Measurements from ENCODE around the gene TENT5A. TPM values are rescaled to one million over a fixed set of nuclear protein-coding genes. Genes with fewer than 3 reads are reported as not detected.

Gene TENT5A
- total RNA-seq, 1 donor from 2014 or later, result 2.3 TPM

DNA sequence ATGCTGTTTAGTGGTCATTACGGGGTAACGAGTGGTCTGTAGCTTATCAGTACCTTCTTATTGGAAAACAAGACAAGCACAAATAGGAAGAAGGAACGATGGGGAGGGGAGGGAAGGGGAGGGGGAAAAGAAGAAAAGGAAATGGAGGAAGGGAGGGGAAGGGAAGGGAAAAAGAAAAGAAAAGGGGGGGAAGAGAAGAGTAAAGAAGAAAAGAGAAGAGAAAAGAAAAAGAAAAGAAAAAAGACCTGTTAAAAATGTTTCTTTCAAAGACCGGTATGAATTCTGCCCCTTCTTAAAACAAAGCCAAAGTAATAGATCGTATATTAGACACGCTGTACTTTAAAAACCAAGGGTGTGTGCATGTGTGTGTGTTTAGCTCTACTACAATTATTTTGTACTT, 2.4 kb upstream of the TENT5A start:
- Mint-ChIP-seq H3K9me3 (ENCODE audit: unreplicated experiment) (no peaks in the 10 kb centered on the region), H3K36me3 (ENCODE audit: low read depth, unreplicated experiment) (no peaks in the 10 kb centered on the region), H3K27me3 (ENCODE audit: unreplicated experiment) (peaks cover 12% of the 10 kb centered on the region), H3K4me1 (ENCODE audit: unreplicated experiment) (peaks cover 17% of the 10 kb centered on the region), H3K27ac (ENCODE audit: unreplicated experiment) (no peak overlapping the region), H3K4me3 (ENCODE audit: unreplicated experiment) (no peak overlapping the region)
- no peak for DNase-seq (ENCODE audit: low spot score)
- TF ChIP-seq, protein P1, sequence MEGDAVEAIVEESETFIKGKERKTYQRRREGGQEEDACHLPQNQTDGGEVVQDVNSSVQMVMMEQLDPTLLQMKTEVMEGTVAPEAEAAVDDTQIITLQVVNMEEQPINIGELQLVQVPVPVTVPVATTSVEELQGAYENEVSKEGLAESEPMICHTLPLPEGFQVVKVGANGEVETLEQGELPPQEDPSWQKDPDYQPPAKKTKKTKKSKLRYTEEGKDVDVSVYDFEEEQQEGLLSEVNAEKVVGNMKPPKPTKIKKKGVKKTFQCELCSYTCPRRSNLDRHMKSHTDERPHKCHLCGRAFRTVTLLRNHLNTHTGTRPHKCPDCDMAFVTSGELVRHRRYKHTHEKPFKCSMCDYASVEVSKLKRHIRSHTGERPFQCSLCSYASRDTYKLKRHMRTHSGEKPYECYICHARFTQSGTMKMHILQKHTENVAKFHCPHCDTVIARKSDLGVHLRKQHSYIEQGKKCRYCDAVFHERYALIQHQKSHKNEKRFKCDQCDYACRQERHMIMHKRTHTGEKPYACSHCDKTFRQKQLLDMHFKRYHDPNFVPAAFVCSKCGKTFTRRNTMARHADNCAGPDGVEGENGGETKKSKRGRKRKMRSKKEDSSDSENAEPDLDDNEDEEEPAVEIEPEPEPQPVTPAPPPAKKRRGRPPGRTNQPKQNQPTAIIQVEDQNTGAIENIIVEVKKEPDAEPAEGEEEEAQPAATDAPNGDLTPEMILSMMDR (IDR thresholded peaks at IDR 0.05; ENCODE audit: unreplicated experiment), result no peak

DNA sequence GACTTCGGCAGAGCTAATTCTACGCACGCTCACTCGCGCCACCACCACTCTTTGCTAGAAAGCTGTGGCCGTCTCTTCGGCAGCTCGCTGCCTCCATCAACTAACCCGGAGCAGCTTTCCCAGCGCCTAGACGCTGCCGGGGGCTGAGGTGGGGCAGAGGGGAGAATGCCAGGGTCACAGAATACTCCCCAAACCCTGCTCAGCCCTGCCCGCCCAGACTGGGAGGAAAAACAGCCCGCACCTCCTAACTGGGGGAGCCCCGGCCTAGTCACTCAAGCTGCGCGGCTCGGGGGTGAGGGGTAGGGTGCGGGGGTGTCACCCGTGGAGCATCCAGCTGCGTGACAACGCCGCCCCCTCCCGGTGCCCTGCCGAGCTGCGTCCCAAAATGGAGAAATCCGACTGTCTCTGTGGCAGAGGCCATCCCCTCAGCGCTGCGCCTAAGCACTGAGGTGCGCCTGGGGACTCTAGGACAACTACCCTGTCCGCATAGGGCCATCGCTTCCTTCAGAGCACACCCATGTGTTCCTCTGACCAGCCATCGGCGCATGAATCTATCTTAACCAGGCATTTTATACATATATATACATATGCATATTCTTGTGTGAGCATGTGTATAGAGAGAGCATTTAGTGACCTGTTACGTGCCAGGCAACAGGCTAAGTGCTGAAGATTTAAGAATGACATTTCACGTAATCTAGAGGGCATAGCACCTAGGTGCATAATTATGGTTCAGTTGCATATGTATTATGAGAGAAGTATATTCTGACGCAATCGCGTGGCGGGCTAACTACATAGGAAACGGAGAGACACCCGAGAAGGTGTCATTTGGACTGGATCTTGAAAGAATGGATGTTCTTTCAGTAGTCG, 1.5 kb upstream of the TENT5A start:
- Mint-ChIP-seq H3K27ac (ENCODE audit: unreplicated experiment) (no peak overlapping the region), H3K27me3 (ENCODE audit: unreplicated experiment) (peaks cover 12% of the 10 kb centered on the region), H3K36me3 (ENCODE audit: low read depth, unreplicated experiment) (no peaks in the 10 kb centered on the region), H3K9me3 (ENCODE audit: unreplicated experiment) (no peaks in the 10 kb centered on the region), H3K4me1 (ENCODE audit: unreplicated experiment) (peaks cover 17% of the 10 kb centered on the region), H3K4me3 (ENCODE audit: unreplicated experiment) (peak overlapping the region; percentile 94)
- TF ChIP-seq, protein P1 (IDR thresholded peaks at IDR 0.05; ENCODE audit: unreplicated experiment), result peak; percentile 75
- DNase-seq (ENCODE audit: low spot score), result peak; percentile 80

DNA sequence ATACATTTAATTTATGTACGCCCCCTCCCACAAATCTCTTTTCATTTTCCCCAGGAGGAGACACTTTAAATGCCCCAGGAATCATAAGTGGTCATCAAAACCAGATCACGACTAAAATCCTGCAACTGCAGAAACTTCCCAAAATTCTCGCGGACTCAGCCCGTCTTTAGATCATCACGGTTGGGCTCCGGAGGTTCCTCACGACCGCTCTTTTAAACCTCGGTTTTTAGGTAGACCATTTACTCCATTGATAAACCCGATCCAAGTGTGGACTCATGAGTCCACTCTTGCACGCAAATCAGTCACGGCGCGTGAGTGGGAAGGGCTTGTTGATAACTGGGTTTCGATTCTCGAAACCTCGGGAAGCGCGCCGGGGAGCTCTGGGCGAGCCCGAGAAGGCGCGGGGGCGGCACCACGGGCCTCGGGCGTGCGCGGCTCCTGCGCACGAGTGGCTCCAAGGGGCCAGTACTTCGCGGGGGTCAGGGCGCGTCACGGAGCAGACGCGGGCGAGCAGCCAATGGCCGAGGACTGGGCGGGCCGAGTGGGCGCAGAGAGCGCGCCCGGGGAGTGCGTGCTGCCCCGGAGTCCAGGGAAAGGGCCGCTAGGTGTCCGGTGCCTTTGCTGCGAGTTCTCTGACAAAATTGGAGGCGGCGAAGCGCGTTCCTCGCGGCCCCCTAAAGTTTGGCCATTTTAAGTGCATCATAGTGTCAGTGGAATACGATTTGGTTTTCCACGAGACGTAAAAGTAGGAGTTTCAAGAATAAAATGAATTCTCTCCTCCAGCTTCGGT, 635 bp upstream of the TENT5A start:
- Mint-ChIP-seq H3K9me3 (ENCODE audit: unreplicated experiment) (no peaks in the 10 kb centered on the region), H3K4me1 (ENCODE audit: unreplicated experiment) (peaks cover 17% of the 10 kb centered on the region), H3K4me3 (ENCODE audit: unreplicated experiment) (peak overlapping the region; percentile 94), H3K36me3 (ENCODE audit: low read depth, unreplicated experiment) (no peaks in the 10 kb centered on the region), H3K27ac (ENCODE audit: unreplicated experiment) (peak overlapping the region; percentile 76), H3K27me3 (ENCODE audit: unreplicated experiment) (peaks cover 12% of the 10 kb centered on the region)
- TF ChIP-seq, protein P1 (IDR thresholded peaks at IDR 0.05; ENCODE audit: unreplicated experiment), result no peak
- DNase-seq (ENCODE audit: low spot score), result peak; percentile 83

DNA sequence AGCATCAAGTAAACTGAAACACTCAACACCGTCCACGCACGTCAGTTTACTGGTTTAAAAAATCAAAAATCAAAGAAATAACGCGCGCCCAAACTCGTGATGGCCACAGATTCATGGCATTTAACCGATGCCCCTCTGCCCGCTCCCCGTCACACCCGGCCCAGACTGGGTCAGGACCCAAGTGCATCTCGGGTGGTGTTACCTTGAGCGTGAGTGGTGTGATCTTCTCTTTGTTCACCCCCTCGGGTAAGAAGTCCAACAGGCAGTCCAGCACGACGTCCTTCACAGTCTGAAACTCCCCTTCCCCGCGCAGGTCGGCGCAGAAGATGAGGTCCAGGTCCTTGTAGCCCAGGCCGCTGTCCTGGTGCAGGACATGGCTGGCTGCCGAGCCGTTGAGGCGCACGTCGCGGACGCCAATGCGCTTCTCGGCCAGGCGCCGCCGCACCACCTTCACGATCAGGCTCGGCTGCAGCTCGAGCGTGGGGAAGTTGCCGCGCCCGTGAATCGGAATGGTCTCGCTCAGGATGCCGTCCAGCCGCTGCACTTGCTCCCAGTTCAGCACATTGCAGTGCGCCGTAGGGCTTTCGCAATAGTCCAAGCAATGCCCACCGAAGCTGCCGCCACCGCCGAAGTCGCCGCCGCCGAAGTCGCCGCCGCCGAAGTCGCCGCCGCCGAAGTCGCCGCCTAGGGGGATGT, 945 bp downstream of the TENT5A start:
- DNase-seq (ENCODE audit: low spot score), result peak; percentile 52
- Mint-ChIP-seq H3K27ac (ENCODE audit: unreplicated experiment) (peak overlapping the region; percentile 40), H3K9me3 (ENCODE audit: unreplicated experiment) (no peaks in the 10 kb centered on the region), H3K4me3 (ENCODE audit: unreplicated experiment) (peak overlapping the region; percentile 94), H3K27me3 (ENCODE audit: unreplicated experiment) (peaks cover 12% of the 10 kb centered on the region), H3K36me3 (ENCODE audit: low read depth, unreplicated experiment) (no peaks in the 10 kb centered on the region), H3K4me1 (ENCODE audit: unreplicated experiment) (peaks cover 17% of the 10 kb centered on the region)
- TF ChIP-seq, protein P1 (IDR thresholded peaks at IDR 0.05; ENCODE audit: unreplicated experiment), result no peak
